ENCODE data around the gene ARHGEF3. TPM values are rescaled to one million over a fixed set of nuclear protein-coding genes. Genes with fewer than 3 reads are reported as not detected.

The ARHGEF3 gene
- 100 to 1,000 TPM in 1 of 8 experiments, 10 to 100 TPM in 3, 1 to 10 TPM in 4; 4.5 to 137 (median 14.3) TPM for total RNA-seq

GRCh38 chr3:56801662-56802377 lies at the start of gene ARHGEF3:
Gene ARHGEF3, minus strand, starts transcription at chr3:56801949. Its CDS starts 151 bp downstream, at chr3:56801798.
- Histone ChIP-seq H3K4me3 (peak within 1 kb of the TSS; percentile 64 to 73 (median 70)), H3K4me1 (replicated peaks in 1 of 2) (peaks cover 0 to 30% of the 10 kb centered on the region in 2 donors), H3K27ac (no peak within 1 kb of the TSS)
- WGBS, 10 experiments: 0 to 7% (median 1%) methylated on average over 1 to 10 of the region's 60 CpGs; no CpG with 5 or more reads in 4 of the 10 experiments
- in situ Hi-C loops (cut with MboI; ENCODE audit: low pct_unique_long_range_greater_than_20kb in 2 of 9, low sequenced_read_pairs in 9 of 9, unreplicated experiment in 9 of 9): loop anchor here in 1 of 9 experiments (25.0 kb wide), 1 partner anchor 185 kb away; no protein-coding TSS in a partner anchor
- ATAC-seq (replicated peaks in 6 of 8): peak; percentile 90 to 96 (median 94)

GRCh38 chr3:56849698-56850097 lies 47.9 kb upstream of the ARHGEF3 start:
- ATAC-seq (replicated peaks in 6 of 8): no peak
- WGBS, 10 experiments: 84 to 91% (median 88%) methylated on average over 3 to 7 of the region's 7 CpGs; no CpG with 5 or more reads in 3 of the 10 experiments
- in situ Hi-C loops (cut with MboI; ENCODE audit: low pct_unique_long_range_greater_than_20kb in 2 of 9, low sequenced_read_pairs in 9 of 9, unreplicated experiment in 9 of 9): no loop called here
- H3K4me3 ChIP-seq: no peak overlapping the region
- H3K4me1 ChIP-seq (replicated peaks in 1 of 2): no peaks in the 10 kb centered on the region
- H3K27ac ChIP-seq: no peak overlapping the region

GRCh38 chr3:56845505-56845904 lies 43.8 kb upstream of the ARHGEF3 start:
- in situ Hi-C loops (cut with MboI; ENCODE audit: low pct_unique_long_range_greater_than_20kb in 2 of 9, low sequenced_read_pairs in 9 of 9, unreplicated experiment in 9 of 9): no loop called here
- peaks cover 0 to 2% of the 10 kb centered on the region in 2 donors for H3K4me1 ChIP-seq (replicated peaks in 1 of 2)
- 17 to 100% (median 63%) methylated on average over 1 to 2 of the region's 2 CpGs; no CpG with 5 or more reads in 1 of the 10 experiments for WGBS, 10 experiments
- no peak overlapping the region for H3K27ac ChIP-seq
- ATAC-seq (replicated peaks in 6 of 8): no peak
- H3K4me3 ChIP-seq: no peak overlapping the region

GRCh38 chr3:56844536-56844935 lies 42.8 kb upstream of the ARHGEF3 start:
- no peak for ATAC-seq (replicated peaks in 6 of 8)
- Histone ChIP-seq H3K27ac (no peak overlapping the region), H3K4me1 (replicated peaks in 1 of 2) (peaks cover 0 to 2% of the 10 kb centered on the region in 2 donors), H3K4me3 (no peak overlapping the region)
- in situ Hi-C loops (cut with MboI; ENCODE audit: low pct_unique_long_range_greater_than_20kb in 2 of 9, low sequenced_read_pairs in 9 of 9, unreplicated experiment in 9 of 9): no loop called here

- in situ Hi-C loops (cut with MboI; ENCODE audit: low pct_unique_long_range_greater_than_20kb in 2 of 9, low sequenced_read_pairs in 9 of 9, unreplicated experiment in 9 of 9): no loop called here
- H3K4me3 ChIP-seq: no peak overlapping the region
- no peak overlapping the region for H3K27ac ChIP-seq
- peaks cover 2% of the 10 kb centered on the region in 2 donors for H3K4me1 ChIP-seq (replicated peaks in 1 of 2)
- 15 to 95% (median 84%) methylated on average over 1 to 6 of the region's 9 CpGs; no CpG with 5 or more reads in 1 of the 10 experiments for WGBS, 10 experiments
- peak in 2 of 8 experiments; percentile 34 to 66 for ATAC-seq (replicated peaks in 6 of 8)
Observed at GRCh38 chr3:56839784-56840715, 38.3 kb upstream of the ARHGEF3 start.

GRCh38 chr3:56838448-56838847 lies 36.7 kb upstream of the ARHGEF3 start:
- 40 to 100% (median 76%) methylated on average over 1 to 4 of the region's 4 CpGs; no CpG with 5 or more reads in 3 of the 10 experiments for WGBS, 10 experiments
- Histone ChIP-seq H3K4me1 (replicated peaks in 1 of 2) (peaks cover 0 to 2% of the 10 kb centered on the region in 2 donors), H3K4me3 (no peak overlapping the region), H3K27ac (no peak overlapping the region)
- in situ Hi-C loops (cut with MboI; ENCODE audit: low pct_unique_long_range_greater_than_20kb in 2 of 9, low sequenced_read_pairs in 9 of 9, unreplicated experiment in 9 of 9): no loop called here
- ATAC-seq (replicated peaks in 6 of 8): no peak

GRCh38 chr3:56837196-56837955 lies 35.6 kb upstream of the ARHGEF3 start:
- peaks cover 0 to 6% of the 10 kb centered on the region in 2 donors for H3K4me1 ChIP-seq (replicated peaks in 1 of 2)
- 53 to 74% (median 59%) methylated on average over 1 to 9 of the region's 9 CpGs for WGBS, 10 experiments
- no peak overlapping the region for H3K4me3 ChIP-seq
- no peak overlapping the region for H3K27ac ChIP-seq
- in situ Hi-C loops (cut with MboI; ENCODE audit: low pct_unique_long_range_greater_than_20kb in 2 of 9, low sequenced_read_pairs in 9 of 9, unreplicated experiment in 9 of 9): no loop called here
- peak in 1 of 8 experiments; percentile 62 for ATAC-seq (replicated peaks in 6 of 8)

GRCh38 chr3:56836276-56837163 lies 34.8 kb upstream of the ARHGEF3 start:
- ATAC-seq (replicated peaks in 6 of 8): peak in 1 of 8 experiments; percentile 9
- 33 to 100% (median 73%) methylated on average over 1 to 9 of the region's 9 CpGs; no CpG with 5 or more reads in 1 of the 10 experiments for WGBS, 10 experiments
- Histone ChIP-seq H3K4me3 (no peak overlapping the region), H3K4me1 (replicated peaks in 1 of 2) (peaks cover 0 to 8% of the 10 kb centered on the region in 2 donors), H3K27ac (no peak overlapping the region)
- in situ Hi-C loops (cut with MboI; ENCODE audit: low pct_unique_long_range_greater_than_20kb in 2 of 9, low sequenced_read_pairs in 9 of 9, unreplicated experiment in 9 of 9): no loop called here

- Histone ChIP-seq H3K27ac (no peak overlapping the region), H3K4me1 (replicated peaks in 1 of 2) (peaks cover 0 to 8% of the 10 kb centered on the region in 2 donors), H3K4me3 (no peak overlapping the region)
- 20 to 100% (median 71%) methylated on average over 1 to 5 of the region's 6 CpGs; no CpG with 5 or more reads in 1 of the 10 experiments for WGBS, 10 experiments
- in situ Hi-C loops (cut with MboI; ENCODE audit: low pct_unique_long_range_greater_than_20kb in 2 of 9, low sequenced_read_pairs in 9 of 9, unreplicated experiment in 9 of 9): no loop called here
- ATAC-seq (replicated peaks in 6 of 8): no peak
Observed at GRCh38 chr3:56835650-56836227, 34.0 kb upstream of the ARHGEF3 start.

GRCh38 chr3:56833536-56833935 lies 31.8 kb upstream of the ARHGEF3 start:
- Histone ChIP-seq H3K4me3 (no peak overlapping the region), H3K4me1 (replicated peaks in 1 of 2) (peaks cover 0 to 8% of the 10 kb centered on the region in 2 donors), H3K27ac (no peak overlapping the region)
- in situ Hi-C loops (cut with MboI; ENCODE audit: low pct_unique_long_range_greater_than_20kb in 2 of 9, low sequenced_read_pairs in 9 of 9, unreplicated experiment in 9 of 9): no loop called here
- WGBS, 10 experiments: 0 to 100% (median 48%) methylated on average over 2 of the region's 2 CpGs; no CpG with 5 or more reads in 2 of the 10 experiments
- ATAC-seq (replicated peaks in 6 of 8): peak in 3 of 8 experiments; percentile 86 to 96 (median 95)

- peaks cover 0 to 8% of the 10 kb centered on the region in 2 donors for H3K4me1 ChIP-seq (replicated peaks in 1 of 2)
- H3K27ac ChIP-seq: no peak overlapping the region
- in situ Hi-C loops (cut with MboI; ENCODE audit: low pct_unique_long_range_greater_than_20kb in 2 of 9, low sequenced_read_pairs in 9 of 9, unreplicated experiment in 9 of 9): no loop called here
- no peak overlapping the region for H3K4me3 ChIP-seq
- no peak for ATAC-seq (replicated peaks in 6 of 8)
Observed at GRCh38 chr3:56833022-56833421, 31.3 kb upstream of the ARHGEF3 start.

Measured in motor neuron (in vitro differentiated cells).